HT1080 (cell line): ENCODE data around the gene MTMR8. TPM values are rescaled to one million over a fixed set of nuclear protein-coding genes. Genes with fewer than 3 reads are reported as not detected.
"Not testable (repeated sequence)": the region's sequence is repeated elsewhere in the genome, so short reads cannot be mapped to it uniquely, and the experiment has no call there.

Experiments
- DNase-seq: peaks from one replicate; pipeline ENCODE4 v3.0.0-alpha.2; 2015; ENCODE audit warnings: low read depth
- polyA plus RNA-seq, 2 experiments: library from polyadenylated mRNA; depleted of rRNA; stranded (reverse); fragments of >200 nt; gene quantifications; 2 replicates each; pipeline ENCODE4 v1.2.3, GENCODE V29; 2015
- total RNA-seq: library from RNA; depleted of rRNA; stranded (reverse); fragments of >200 nt; shearing (Covaris generic); gene quantifications from 2 replicates; pipeline ENCODE4 v1.2.3, GENCODE V29; 2014; rRNA removed

MTMR8 gene
- total RNA-seq: 0.57 and 1.2 TPM in 2 replicates
- 0.76 and 0.94 TPM in 2 replicates for polyA plus RNA-seq (2015; cell fraction: cytosol; rRNA removed)
- 1.4 and 3.1 TPM in 2 replicates for polyA plus RNA-seq (2015; cell fraction: nucleus; rRNA removed)

- peak; percentile 54 for DNase-seq
These were observed at the start of gene MTMR8 for GRCh38 chrX:64394874-64395567. MTMR8 (minus strand) TSS chrX:64395452; CDS start chrX:64395363, 89 bp downstream.

DNA sequence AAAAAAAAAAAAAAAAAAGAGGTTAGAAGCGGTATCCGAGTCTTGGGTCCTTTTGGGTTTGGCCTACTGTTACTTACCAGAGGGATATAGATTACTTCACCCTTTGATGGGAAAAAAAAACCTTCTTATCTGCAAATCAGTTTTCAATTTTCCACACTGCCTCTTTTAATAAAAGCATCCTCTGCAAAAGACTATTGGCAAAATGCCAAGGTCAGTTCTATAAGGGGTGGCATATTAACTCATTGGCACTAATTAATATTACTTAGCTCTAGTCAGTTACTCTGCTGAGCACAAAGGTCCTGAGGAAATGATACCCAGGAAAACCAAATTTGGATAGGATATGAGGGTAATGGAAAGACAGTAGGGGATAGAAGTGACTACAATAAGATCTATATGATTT, 44.3 kb upstream of the MTMR8 start:
- DNase-seq: no peak

DNA sequence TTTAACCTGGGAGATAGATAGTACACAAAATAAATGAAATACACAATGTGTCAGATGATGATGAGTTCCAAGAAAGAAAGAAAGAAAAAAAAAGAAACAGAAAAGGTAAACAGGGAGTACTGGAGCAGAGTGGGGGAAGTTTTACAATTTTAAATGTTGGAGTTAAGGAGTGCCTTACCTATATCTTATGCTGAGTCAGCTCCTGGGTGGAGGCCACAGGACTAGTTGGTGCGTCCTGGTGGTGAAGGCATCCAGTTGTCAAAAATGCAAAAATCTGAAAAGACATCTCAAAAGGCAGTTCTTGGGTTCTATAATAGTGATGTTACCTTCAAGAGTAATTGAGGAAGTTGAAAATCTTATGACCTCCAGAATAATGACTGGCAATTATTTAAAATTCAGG, 42.4 kb upstream of the MTMR8 start:
- DNase-seq: no peak

- DNase-seq: no peak
These were observed 42.0 kb upstream of the MTMR8 start for GRCh38 chrX:64437218-64437617.

DNA sequence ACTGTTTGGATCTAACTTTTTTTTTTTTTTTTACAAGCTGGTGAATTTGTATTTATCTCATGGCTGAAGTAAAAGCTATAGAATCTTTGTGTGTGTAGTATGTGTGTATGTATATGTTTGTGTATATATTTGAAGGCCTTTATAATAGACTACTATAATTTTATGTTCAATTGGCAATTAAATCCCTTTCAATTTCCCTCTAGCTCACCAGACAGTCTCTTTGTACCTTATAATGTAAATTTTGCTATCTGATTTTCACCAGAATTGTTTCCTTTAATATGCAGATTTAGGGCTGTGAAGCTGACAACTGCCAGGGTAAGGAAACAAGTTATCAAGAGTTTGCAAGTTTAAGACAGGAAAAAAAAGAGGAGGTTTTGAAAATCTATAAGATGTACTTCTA, 33.1 kb upstream of the MTMR8 start:
- no peak for DNase-seq

- no peak for DNase-seq
These were observed 32.5 kb upstream of the MTMR8 start for GRCh38 chrX:64427787-64428186.

DNA sequence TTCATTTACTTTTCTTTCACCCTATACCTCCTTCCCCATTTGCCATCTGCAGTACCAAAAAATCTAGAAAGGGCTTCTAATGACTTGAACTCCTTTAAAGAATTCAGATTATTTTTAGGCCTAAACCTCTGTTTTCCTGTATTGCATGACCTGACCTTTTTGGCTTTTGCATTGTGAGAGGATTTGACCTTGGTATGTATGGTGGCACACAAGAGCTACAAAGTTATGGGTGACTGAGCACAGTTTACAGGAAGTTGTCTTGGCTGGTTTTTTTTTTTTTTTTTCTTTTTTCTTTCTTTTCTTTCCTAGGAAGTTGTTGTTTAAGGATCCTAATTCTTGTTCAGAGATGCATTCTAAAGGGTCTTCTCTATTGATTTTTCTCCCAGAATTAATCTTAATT, 32.0 kb upstream of the MTMR8 start:
- no peak for DNase-seq

- DNase-seq: not testable (repeated sequence)
These were observed 14.5 kb upstream of the MTMR8 start for GRCh38 chrX:64409730-64410129.

- no peak for DNase-seq
These were observed 2.8 kb upstream of the MTMR8 start for GRCh38 chrX:64398088-64398487.

DNA sequence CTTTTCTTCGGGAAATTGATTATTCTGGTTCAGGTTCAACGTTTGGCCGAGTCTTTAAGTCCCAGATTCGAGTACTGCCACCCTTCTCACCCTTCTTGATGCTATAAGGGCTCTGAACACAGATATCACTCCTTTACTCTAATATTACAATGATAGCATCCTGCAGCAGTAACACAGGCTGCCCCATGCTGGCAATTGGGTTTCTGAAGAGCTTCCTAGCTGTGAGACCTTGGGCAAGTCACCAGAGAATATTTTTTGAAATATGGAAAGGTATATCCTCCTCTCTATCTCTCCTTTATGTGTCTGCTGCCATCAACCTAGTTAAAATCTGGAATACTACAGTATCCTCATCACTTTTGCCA, 297 bp upstream of the MTMR8 start:
- DNase-seq: no peak

- peak; percentile 9 for DNase-seq
These were observed 986 bp downstream of the MTMR8 start for GRCh38 chrX:64394059-64394873.

DNA sequence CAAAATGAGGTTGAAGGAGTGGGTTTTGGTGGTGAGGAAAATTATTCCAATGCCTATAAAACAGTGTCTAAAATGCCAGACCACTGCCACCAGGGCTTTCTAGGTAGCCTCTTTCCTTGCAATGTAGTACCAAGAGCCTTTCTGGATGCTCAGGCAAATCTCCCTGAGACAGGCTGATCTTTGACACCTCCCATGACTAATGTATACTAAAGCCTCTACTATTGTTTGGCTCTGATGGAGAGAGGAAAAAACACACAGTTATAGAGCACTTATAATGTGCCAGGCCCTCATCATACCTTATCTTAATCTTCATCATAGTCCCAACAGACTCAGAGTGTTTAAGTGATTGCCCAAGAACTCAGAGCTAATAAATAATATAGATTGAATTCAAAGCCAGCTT, 5.8 kb downstream of the MTMR8 start:
- DNase-seq: no peak

- not testable (repeated sequence) for DNase-seq
These were observed 14.5 kb downstream of the MTMR8 start for GRCh38 chrX:64380789-64381188.

DNA sequence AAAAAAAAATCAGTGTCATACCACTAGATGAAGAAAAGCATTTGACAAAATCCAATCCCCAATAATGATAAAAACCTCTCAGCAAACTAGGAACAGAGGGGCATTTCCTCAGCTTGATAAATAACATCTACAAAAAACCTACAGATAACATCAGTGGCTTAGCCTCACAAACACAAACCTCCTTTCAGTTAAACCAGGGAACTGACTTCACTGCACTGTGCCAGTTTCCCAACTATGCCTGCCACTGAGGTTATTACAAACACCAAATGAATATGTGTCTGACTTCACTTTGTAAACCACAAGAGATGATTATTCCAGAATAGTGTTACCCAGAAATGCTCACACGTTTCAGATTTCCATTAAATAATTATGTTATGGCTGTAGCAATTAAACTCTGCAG, 15.3 kb downstream of the MTMR8 start:
- DNase-seq: no peak

GRCh38 chrX:64377753-64378152, 17.5 kb downstream of the MTMR8 start:
- DNase-seq: no peak

DNA sequence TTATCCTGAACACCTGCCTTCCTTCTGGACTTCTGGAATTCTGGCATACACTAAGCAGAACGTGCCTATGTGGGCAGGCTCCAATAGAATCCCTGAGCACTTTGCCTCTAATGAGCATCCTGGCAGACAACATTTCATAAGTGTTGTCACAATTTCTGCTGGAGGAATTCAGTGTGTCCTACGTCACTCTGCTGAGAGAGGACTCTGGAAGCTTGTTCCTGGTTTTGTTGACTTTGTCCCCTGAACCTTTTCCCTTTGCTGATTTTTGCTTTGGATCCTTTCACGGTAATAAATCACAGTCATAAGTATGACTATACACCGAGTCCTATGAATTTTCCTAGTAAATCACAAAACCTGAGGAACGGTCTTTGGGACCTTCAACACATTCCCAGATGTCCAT, 43.2 kb downstream of the MTMR8 start:
- DNase-seq: no peak

DNA sequence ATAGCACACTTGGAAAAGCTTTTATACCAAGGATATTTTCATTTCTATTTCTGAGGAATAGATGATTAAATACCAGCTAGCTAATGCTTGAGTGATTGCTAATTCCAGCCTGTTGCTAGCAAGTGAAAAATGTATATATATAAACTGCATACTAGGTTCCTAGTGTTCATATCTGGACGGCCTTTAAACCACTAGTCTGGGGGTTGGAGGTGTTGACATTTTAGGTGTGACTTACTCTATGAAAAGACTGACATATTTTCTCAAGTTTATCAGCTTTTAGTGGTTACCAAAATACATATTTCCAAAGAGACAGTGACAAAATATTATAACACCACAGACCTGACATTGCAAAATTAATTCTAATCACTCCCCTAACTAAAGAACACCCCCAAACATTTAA, 44.7 kb downstream of the MTMR8 start:
- no peak for DNase-seq

- no peak for DNase-seq
These were observed 45.2 kb downstream of the MTMR8 start for GRCh38 chrX:64350047-64350446.

DNA sequence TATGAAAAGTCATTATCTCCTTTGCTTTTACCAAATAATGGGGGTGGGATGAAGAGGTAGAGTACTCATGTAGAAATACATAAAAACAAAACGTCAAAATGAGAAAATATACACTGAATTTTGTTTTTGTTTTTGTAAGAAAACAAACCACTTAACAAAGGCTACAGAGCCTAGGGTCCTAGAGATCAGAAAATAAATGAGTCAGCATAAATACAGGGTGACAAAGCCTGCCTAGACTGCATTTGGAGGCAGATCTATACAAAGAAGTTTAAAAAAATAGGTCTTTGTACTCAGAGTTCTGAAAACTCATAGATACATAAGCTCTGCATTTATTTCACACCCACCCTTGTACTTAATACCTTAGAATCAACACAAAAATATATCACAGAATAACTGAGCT, 52.4 kb downstream of the MTMR8 start:
- no peak for DNase-seq

DNA sequence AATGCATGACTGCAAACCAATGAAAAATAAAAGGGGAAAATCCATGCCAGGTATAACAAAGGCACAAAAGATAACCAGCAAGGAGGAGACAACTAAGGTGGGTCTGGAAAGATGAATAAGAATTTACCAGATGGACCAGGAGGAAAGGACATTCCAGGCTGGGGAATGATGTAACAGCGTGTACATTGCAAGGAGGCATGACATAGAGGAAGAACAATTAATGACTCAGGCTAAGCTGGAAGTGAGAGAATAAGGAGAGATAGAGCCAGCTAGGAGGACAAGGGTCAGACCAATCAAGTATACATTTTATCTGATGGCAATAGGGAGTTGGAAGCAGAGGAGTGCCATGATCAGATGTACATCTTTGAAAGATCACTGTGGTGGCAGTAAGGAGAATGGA, 57.0 kb downstream of the MTMR8 start:
- DNase-seq: peak; percentile 1

DNA sequence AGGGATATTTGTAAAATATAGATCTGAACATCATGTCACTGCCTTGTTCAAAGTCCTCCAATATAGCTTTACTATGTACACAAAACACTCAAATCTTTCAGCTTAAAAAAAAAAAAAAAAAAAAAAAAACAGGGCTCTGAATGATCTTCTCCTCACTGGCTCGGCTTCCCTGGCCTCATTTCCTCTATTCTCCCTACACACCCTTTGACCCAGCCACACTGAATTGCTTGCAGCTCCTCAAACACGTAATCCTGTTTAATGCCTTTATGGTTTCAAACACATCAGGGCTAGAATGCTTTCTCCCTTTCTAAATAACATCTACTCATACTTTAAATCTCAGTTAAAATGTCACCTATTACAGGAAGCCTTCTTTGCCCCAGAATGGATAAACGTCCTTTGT, 60.8 kb downstream of the MTMR8 start:
- no peak for DNase-seq

DNA sequence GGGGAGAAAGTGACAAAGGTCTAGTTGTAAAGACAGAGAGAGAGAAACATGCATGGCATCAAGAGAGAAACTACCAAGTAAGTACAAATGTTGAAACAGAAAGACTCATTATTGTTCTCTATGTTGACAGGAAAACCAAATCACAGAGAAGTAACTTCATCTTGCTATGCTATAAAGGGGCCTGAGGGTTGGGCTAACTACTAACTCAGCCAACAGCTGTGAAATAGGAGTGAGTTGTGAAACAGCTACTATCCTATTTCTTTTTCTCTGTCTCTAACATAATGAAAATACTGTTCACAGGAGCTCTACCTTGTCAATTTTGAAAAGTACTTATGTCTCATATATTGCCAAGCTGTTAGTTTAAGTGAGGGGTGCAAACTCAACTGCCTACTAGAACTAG, 65.0 kb downstream of the MTMR8 start:
- no peak for DNase-seq

DNA sequence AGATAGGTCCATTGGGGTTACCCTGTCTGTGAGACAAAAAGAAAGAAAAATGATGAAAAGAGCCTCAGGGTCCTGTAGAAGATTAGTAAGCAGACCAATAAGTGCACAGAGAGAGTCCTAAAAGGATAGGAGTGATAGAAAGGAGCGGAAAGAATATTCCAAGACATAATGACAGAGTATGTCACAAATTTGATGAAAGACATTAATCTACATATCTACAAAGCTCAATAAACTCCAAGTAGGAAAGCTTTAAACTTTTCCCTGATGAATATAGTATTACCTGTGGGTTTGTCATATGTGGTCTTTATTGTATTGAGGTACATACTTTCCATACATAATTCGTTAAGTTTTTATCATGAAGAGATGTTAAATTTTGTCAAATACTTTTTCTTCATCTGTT, 73.7 kb downstream of the MTMR8 start:
- DNase-seq: no peak
